Tibial artery (tissue), 4 donors: ENCODE results near the gene KCMF1.

Source experiments
- DNase-seq, 2 donors: peaks; one replicate each; pipeline ENCODE4 v3.0.0-alpha.2; 2019
- H3K27ac ChIP-seq, 2 donors: fragments of 200-600 bp; sonication (generic) in 1 of 2; 1 replicate in 1 of 2; 2 replicates in 1 of 2; pipeline ENCODE4 v1.5.1; 2018 to 2019; ENCODE audit warnings: mild to moderate bottlenecking in 1 of 2
- H3K27me3 ChIP-seq, 2 donors: fragments of 200-600 bp; sonication (generic) in 1 of 2; one replicate each; pipeline versions ENCODE4 v1.5.1 to v1.6.0; 2016 to 2019
- H3K36me3 ChIP-seq, 3 donors: fragments of 200-600 bp; sonication (generic) in 2 of 3; one replicate each; pipeline ENCODE4 v1.5.1; 2016 to 2019; ENCODE audit warnings: mild to moderate bottlenecking in 2 of 3
- H3K4me1 ChIP-seq, 4 donors: fragments of 200-600 bp; sonication (generic) in 2 of 4; 1 replicate in 3 of 4; 2 replicates in 1 of 4; pipeline ENCODE4 v1.5.1; 2016 to 2019
- H3K4me3 ChIP-seq, 2 donors: fragments of 200-600 bp; sonication (generic) in 1 of 2; 1 replicate in 1 of 2; 2 replicates in 1 of 2; pipeline ENCODE4 v1.5.1; 2018 to 2019; ENCODE audit warnings: mild to moderate bottlenecking in 2 of 2
- H3K9me3 ChIP-seq, 3 donors: fragments of 200-600 bp; sonication (generic) in 1 of 3; one replicate each; pipeline ENCODE4 v1.5.1; 2016 to 2019
- intact Hi-C: fragments of 100-400 bp; cut with DNase I; formaldehyde crosslinking; loops from one replicate; pipeline ENCODE4 v1.15.0; 2023; ENCODE audit warnings: low total_unique reads
- TF ChIP-seq, protein P1 (sequence below), 2 experiments: fragments of 200-600 bp in 1 of 2; fragments of 450-650 bp in 1 of 2; IDR thresholded peaks; one replicate each; pipeline ENCODE4 v1.5.1; 2017 to 2019; ENCODE audit warnings: antibody characterized with exemption in 2 of 2, mild to moderate bottlenecking in 1 of 2, moderate library complexity in 1 of 2

Gene KCMF1

DNA sequence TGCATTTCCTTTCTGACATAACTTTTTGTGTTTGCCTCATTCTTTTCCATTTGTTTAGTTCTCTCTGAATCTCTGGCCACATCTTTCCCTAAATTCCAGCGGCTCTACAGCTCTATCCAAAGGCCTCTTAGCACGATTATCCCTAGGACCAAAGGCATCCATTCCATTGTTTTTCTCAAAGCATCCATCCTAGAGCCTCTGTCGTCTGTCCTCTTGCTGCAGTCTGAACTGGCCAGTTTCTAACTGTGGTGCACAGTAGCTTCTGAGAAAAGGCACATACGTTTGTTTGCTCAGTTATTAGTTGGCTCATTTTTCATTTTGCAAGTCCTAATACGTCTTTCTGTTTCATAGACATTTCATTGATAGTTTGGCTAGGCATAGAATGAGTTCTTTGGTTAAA lies 116.6 kb downstream of the KCMF1 start:
- TF ChIP-seq, protein P1, sequence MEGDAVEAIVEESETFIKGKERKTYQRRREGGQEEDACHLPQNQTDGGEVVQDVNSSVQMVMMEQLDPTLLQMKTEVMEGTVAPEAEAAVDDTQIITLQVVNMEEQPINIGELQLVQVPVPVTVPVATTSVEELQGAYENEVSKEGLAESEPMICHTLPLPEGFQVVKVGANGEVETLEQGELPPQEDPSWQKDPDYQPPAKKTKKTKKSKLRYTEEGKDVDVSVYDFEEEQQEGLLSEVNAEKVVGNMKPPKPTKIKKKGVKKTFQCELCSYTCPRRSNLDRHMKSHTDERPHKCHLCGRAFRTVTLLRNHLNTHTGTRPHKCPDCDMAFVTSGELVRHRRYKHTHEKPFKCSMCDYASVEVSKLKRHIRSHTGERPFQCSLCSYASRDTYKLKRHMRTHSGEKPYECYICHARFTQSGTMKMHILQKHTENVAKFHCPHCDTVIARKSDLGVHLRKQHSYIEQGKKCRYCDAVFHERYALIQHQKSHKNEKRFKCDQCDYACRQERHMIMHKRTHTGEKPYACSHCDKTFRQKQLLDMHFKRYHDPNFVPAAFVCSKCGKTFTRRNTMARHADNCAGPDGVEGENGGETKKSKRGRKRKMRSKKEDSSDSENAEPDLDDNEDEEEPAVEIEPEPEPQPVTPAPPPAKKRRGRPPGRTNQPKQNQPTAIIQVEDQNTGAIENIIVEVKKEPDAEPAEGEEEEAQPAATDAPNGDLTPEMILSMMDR (IDR thresholded peaks at IDR 0.05) = no peak
- intact Hi-C loops = no loop called here
- DNase-seq = no peak
- Histone ChIP-seq H3K4me1 (no peaks in the 10 kb centered on the region), H3K9me3 (peaks cover 0 to under 1% (median 0%) of the 10 kb centered on the region in 3 donors), H3K27me3 (peaks cover 0 to 24% of the 10 kb centered on the region in 2 donors), H3K36me3 (no peaks in the 10 kb centered on the region), H3K27ac (no peak overlapping the region), H3K4me3 (no peak overlapping the region)

DNA sequence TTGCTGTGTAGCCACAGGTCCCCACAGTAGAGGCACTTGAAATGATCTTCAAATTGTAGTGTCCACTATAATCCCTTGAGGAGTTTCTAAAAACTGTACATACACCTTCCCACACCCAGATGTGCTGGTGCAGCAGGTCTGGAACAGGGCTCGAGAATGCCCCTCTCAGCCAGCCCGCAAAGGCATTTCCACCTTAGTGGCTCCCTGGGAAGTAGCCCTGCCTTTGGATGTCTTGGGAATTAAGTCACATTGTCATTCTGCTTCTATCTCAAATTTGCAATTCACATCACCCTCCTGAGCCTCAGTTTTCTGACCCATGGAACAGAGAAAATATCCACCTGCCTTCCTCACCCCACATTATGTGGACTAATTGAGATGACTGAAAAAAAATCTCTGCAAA lies 118.0 kb downstream of the KCMF1 start:
- intact Hi-C loops = no loop called here
- no peaks in the 10 kb centered on the region for H3K36me3 ChIP-seq
- peaks cover 0 to 24% of the 10 kb centered on the region in 2 donors for H3K27me3 ChIP-seq
- no peaks in the 10 kb centered on the region for H3K9me3 ChIP-seq
- no peak for DNase-seq
- H3K4me1 ChIP-seq = no peaks in the 10 kb centered on the region
- no peak overlapping the region for H3K4me3 ChIP-seq
- no peak overlapping the region for H3K27ac ChIP-seq
- TF ChIP-seq, protein P1 (IDR thresholded peaks at IDR 0.05) = no peak

- Histone ChIP-seq H3K27me3 (peaks cover 0 to 24% of the 10 kb centered on the region in 2 donors), H3K27ac (no peak overlapping the region), H3K4me1 (no peaks in the 10 kb centered on the region), H3K4me3 (no peak overlapping the region), H3K36me3 (no peaks in the 10 kb centered on the region), H3K9me3 (no peaks in the 10 kb centered on the region)
- intact Hi-C loops = no loop called here
- no peak for DNase-seq
- TF ChIP-seq, protein P1 (IDR thresholded peaks at IDR 0.05) = no peak
These were observed 118.6 kb downstream of the KCMF1 start for GRCh38 chr2:85089585-85089984.

GRCh38 chr2:85091838-85092237 lies 120.9 kb downstream of the KCMF1 start:
- DNase-seq = no peak
- Histone ChIP-seq H3K36me3 (no peaks in the 10 kb centered on the region), H3K27ac (no peak overlapping the region), H3K9me3 (no peaks in the 10 kb centered on the region), H3K27me3 (peaks cover 0 to 24% of the 10 kb centered on the region in 2 donors), H3K4me1 (no peaks in the 10 kb centered on the region), H3K4me3 (no peak overlapping the region)
- TF ChIP-seq, protein P1 (IDR thresholded peaks at IDR 0.05) = no peak
- intact Hi-C loops = no loop called here

GRCh38 chr2:85095094-85095493 lies 124.1 kb downstream of the KCMF1 start:
- TF ChIP-seq, protein P1 (IDR thresholded peaks at IDR 0.05) = no peak
- H3K36me3 ChIP-seq = no peaks in the 10 kb centered on the region
- intact Hi-C loops = no loop called here

GRCh38 chr2:85096616-85097015 lies 125.7 kb downstream of the KCMF1 start:
- no peaks in the 10 kb centered on the region for H3K4me1 ChIP-seq
- no peaks in the 10 kb centered on the region for H3K9me3 ChIP-seq
- H3K36me3 ChIP-seq = no peaks in the 10 kb centered on the region
- intact Hi-C loops = no loop called here
- no peak overlapping the region for H3K27ac ChIP-seq
- DNase-seq = no peak
- H3K27me3 ChIP-seq = no peaks in the 10 kb centered on the region
- no peak overlapping the region for H3K4me3 ChIP-seq
- TF ChIP-seq, protein P1 (IDR thresholded peaks at IDR 0.05) = no peak

More at GRCh38 chr2:85095094-85095493, 124.1 kb downstream of the KCMF1 start:
- Histone ChIP-seq H3K27me3 (peaks cover 0 to 1% of the 10 kb centered on the region in 2 donors), H3K27ac (no peak overlapping the region), H3K4me1 (no peaks in the 10 kb centered on the region), H3K9me3 (no peaks in the 10 kb centered on the region), H3K4me3 (no peak overlapping the region)
- no peak for DNase-seq
